Neural cell (in vitro differentiated cells): ENCODE data around the gene CNTD1.

Experiments used
- CTCF ChIP-seq: fragments of 450-650 bp; IDR thresholded peaks from 2 replicates; pipeline ENCODE4 v1.5.1; 2014; ENCODE audit warnings: antibody characterized with exemption, mild to moderate bottlenecking, moderate library complexity; ENCODE audit not compliant: poor library complexity, severe bottlenecking
- EP300 ChIP-seq: fragments of 450-650 bp; conservative IDR thresholded peaks from 2 replicates; pipeline ENCODE4 v1.6.1; 2014; ENCODE audit warnings: antibody characterized with exemption, mild to moderate bottlenecking, moderate library complexity; ENCODE audit not compliant: poor library complexity, severe bottlenecking
- EZH2 ChIP-seq: fragments of 200-600, 300-800 bp; shearing (Covaris generic), sonication (generic); IDR thresholded peaks from 2 replicates; pipeline ENCODE4 v1.6.1; 2014; ENCODE audit warnings: antibody characterized with exemption, low read length, borderline replicate concordance, mild to moderate bottlenecking; ENCODE audit not compliant: insufficient read depth, poor library complexity, severe bottlenecking
- MXI1 ChIP-seq: fragments of 450-650 bp; conservative IDR thresholded peaks from 2 replicates; pipeline ENCODE4 v1.6.1; 2014; ENCODE audit warnings: antibody characterized with exemption, mild to moderate bottlenecking; ENCODE audit not compliant: poor library complexity, severe bottlenecking
- POLR2AphosphoS5 ChIP-seq: IDR thresholded peaks from 2 replicates; pipeline ENCODE4 v1.6.1; 2012
- RAD21 ChIP-seq: fragments of 450-650 bp; conservative IDR thresholded peaks from 2 replicates; pipeline ENCODE4 v1.6.1; 2014; ENCODE audit warnings: antibody characterized with exemption, mild to moderate bottlenecking, moderate library complexity
- REST ChIP-seq: IDR thresholded peaks from 2 replicates; pipeline ENCODE4 v1.6.1; 2012; ENCODE audit warnings: borderline replicate concordance
- SMC3 ChIP-seq: fragments of 450-650 bp; conservative IDR thresholded peaks from 2 replicates; pipeline ENCODE4 v1.6.1; 2014; ENCODE audit warnings: antibody characterized with exemption, mild to moderate bottlenecking, moderate library complexity; ENCODE audit not compliant: poor library complexity

- no peak for TF ChIP-seq EP300
- no peak for TF ChIP-seq CTCF
- TF ChIP-seq POLR2AphosphoS5: no peak
- no peak for TF ChIP-seq REST
- TF ChIP-seq MXI1: no peak
- no peak for TF ChIP-seq EZH2
- no peak for TF ChIP-seq SMC3
- TF ChIP-seq RAD21: no peak
These were observed 54.3 kb downstream of the CNTD1 start for GRCh38 chr17:42853004-42853403.
